Suprapubic skin (tissue), 4 donors: ENCODE measurements around the gene PQBP1. TPM values are rescaled to one million over a fixed set of nuclear protein-coding genes. Genes with fewer than 3 reads are reported as not detected.

Experiments
- DNase-seq, 2 donors: peaks; one replicate each; pipeline ENCODE4 v3.0.0-alpha.2; 2019; ENCODE audit warnings: low spot score in 2 of 2
- H3K27ac ChIP-seq: fragments of 200-600 bp; sonication (generic); one replicate; pipeline ENCODE4 v1.5.1; 2019
- H3K27me3 ChIP-seq: fragments of 200-600 bp; sonication (generic); one replicate; pipeline ENCODE4 v1.5.1; 2019
- H3K36me3 ChIP-seq: fragments of 200-600 bp; sonication (generic); one replicate; pipeline ENCODE4 v1.5.1; 2019
- H3K4me1 ChIP-seq: fragments of 200-600 bp; sonication (generic); one replicate; pipeline ENCODE4 v1.5.1; 2019
- H3K4me3 ChIP-seq: fragments of 200-600 bp; sonication (generic); one replicate; pipeline ENCODE4 v1.5.1; 2019; ENCODE audit warnings: mild to moderate bottlenecking
- H3K9me3 ChIP-seq: fragments of 200-600 bp; sonication (generic); one replicate; pipeline ENCODE4 v1.5.1; 2019
- CTCF ChIP-seq, 2 donors: fragments of 200-600 bp in 1 of 2; fragments of 450-650 bp in 1 of 2; sonication (generic) in 1 of 2; IDR thresholded peaks; one replicate each; pipeline ENCODE4 v1.5.1; 2016 to 2019; ENCODE audit warnings: antibody characterized with exemption in 2 of 2, mild to moderate bottlenecking in 1 of 2, moderate library complexity in 1 of 2
- EP300 ChIP-seq: sonication (generic); formaldehyde crosslinking; IDR thresholded peaks from one replicate; pipeline ENCODE4 v1.6.1; 2017; ENCODE audit warnings: antibody characterized with exemption
- POLR2A ChIP-seq, 2 donors: fragments of 450-650 bp; IDR thresholded peaks; one replicate each; pipeline ENCODE4 v1.6.1; 2017; ENCODE audit warnings: antibody characterized with exemption in 2 of 2, mild to moderate bottlenecking in 2 of 2, moderate library complexity in 2 of 2
- POLR2AphosphoS5 ChIP-seq, 3 donors: sonication (generic); formaldehyde crosslinking; IDR thresholded peaks; one replicate each; pipeline ENCODE4 v1.6.1; 2017; ENCODE audit warnings: antibody characterized with exemption in 3 of 3
- WGBS: methylation state at CpG from one replicate; pipeline ENCODE4 v1.1.5; 2018; 5-methylcytosine and 5-hydroxymethylcytosine counted together
- total RNA-seq, 4 donors: library from RNA; depleted of rRNA; stranded (reverse); fragments of >200 nt; gene quantifications; one replicate each; pipeline ENCODE4 v1.1.0, GENCODE V29; 2016

Gene PQBP1
- total RNA-seq, 4 donors from 2014 or later, result 51.8 to 88.3 (median 71.9) TPM

GRCh38 chrX:48908600-48908999 lies 10.9 kb downstream of the PQBP1 start:
- 61% methylated on average over 1 of the region's 1 CpG for WGBS

GRCh38 chrX:48909703-48910294 lies 12.1 kb downstream of the PQBP1 start:
- Histone ChIP-seq H3K9me3 (no peaks in the 10 kb centered on the region), H3K36me3 (peaks cover 15% of the 10 kb centered on the region), H3K4me1 (peaks cover 18% of the 10 kb centered on the region), H3K27ac (no peak overlapping the region), H3K4me3 (no peak overlapping the region), H3K27me3 (no peaks in the 10 kb centered on the region)
- 80% methylated on average over 14 of the region's 17 CpGs for WGBS
- no peak for TF ChIP-seq POLR2AphosphoS5 (IDR thresholded peaks at IDR 0.05)
- no peak for TF ChIP-seq POLR2A (IDR thresholded peaks at IDR 0.05)
- no peak for TF ChIP-seq EP300
- no peak for TF ChIP-seq CTCF (IDR thresholded peaks at IDR 0.05)
- no peak for DNase-seq

More at GRCh38 chrX:48908600-48908999, 10.9 kb downstream of the PQBP1 start:
- Histone ChIP-seq H3K4me1 (peaks cover 18% of the 10 kb centered on the region), H3K27me3 (no peaks in the 10 kb centered on the region), H3K4me3 (no peak overlapping the region), H3K27ac (no peak overlapping the region), H3K36me3 (peaks cover 17% of the 10 kb centered on the region), H3K9me3 (no peaks in the 10 kb centered on the region)
- no peak for TF ChIP-seq POLR2A (IDR thresholded peaks at IDR 0.05)
- no peak for TF ChIP-seq EP300
- no peak for TF ChIP-seq CTCF (IDR thresholded peaks at IDR 0.05)
- no peak for TF ChIP-seq POLR2AphosphoS5 (IDR thresholded peaks at IDR 0.05)
- no peak for DNase-seq

- 38% methylated on average over 12 of the region's 12 CpGs for WGBS
- Histone ChIP-seq H3K36me3 (peaks cover 8% of the 10 kb centered on the region), H3K4me3 (peak overlapping the region; percentile 63), H3K27me3 (no peaks in the 10 kb centered on the region), H3K27ac (peak overlapping the region; percentile 84), H3K9me3 (no peaks in the 10 kb centered on the region), H3K4me1 (peaks cover 18% of the 10 kb centered on the region)
- no peak for DNase-seq
- TF ChIP-seq POLR2A (IDR thresholded peaks at IDR 0.05) (no peak), CTCF (IDR thresholded peaks at IDR 0.05) (no peak), EP300 (no peak), POLR2AphosphoS5 (IDR thresholded peaks at IDR 0.05) (no peak)
Measured at GRCh38 chrX:48910926-48911411, 13.2 kb downstream of the PQBP1 start.

GRCh38 chrX:48911412-48912182 lies 13.9 kb downstream of the PQBP1 start, which contains the start of gene SLC35A2:
Gene SLC35A2, minus strand, starts transcription at chrX:48911646. Its CDS starts 10 bp downstream, at chrX:48911636.
- WGBS, result 42% methylated on average over 59 of the region's 60 CpGs
- Histone ChIP-seq H3K4me3 (peak within 1 kb of the TSS; percentile 63), H3K36me3 (peaks cover 5% of the 10 kb centered on the region), H3K4me1 (peaks cover 19% of the 10 kb centered on the region), H3K27ac (peak within 1 kb of the TSS; percentile 84), H3K9me3 (no peaks in the 10 kb centered on the region), H3K27me3 (no peaks in the 10 kb centered on the region)
- no peak for TF ChIP-seq EP300
- peak in 1 of 2 donors; percentile 36 for TF ChIP-seq POLR2A (IDR thresholded peaks at IDR 0.05)
- peak; percentile 83 to 89 for DNase-seq

GRCh38 chrX:48913605-48914366 lies 16.1 kb downstream of the PQBP1 start:
- H3K36me3 ChIP-seq, result peaks cover 3% of the 10 kb centered on the region
- no peak for DNase-seq
- H3K27me3 ChIP-seq, result no peaks in the 10 kb centered on the region
- peaks cover 37% of the 10 kb centered on the region for H3K4me1 ChIP-seq
- H3K4me3 ChIP-seq, result no peak overlapping the region
- no peak overlapping the region for H3K27ac ChIP-seq
- WGBS, result 76% methylated on average over 3 of the region's 5 CpGs
- no peaks in the 10 kb centered on the region for H3K9me3 ChIP-seq
- TF ChIP-seq POLR2A (IDR thresholded peaks at IDR 0.05) (no peak), EP300 (no peak), CTCF (IDR thresholded peaks at IDR 0.05) (no peak), POLR2AphosphoS5 (IDR thresholded peaks at IDR 0.05) (no peak)
